ENCODE measurements around the gene RAPGEF4. TPM values are rescaled to one million over a fixed set of nuclear protein-coding genes. Genes with fewer than 3 reads are reported as not detected.

RAPGEF4 gene
- total RNA-seq, 1 experiment from 2014 or later = 2.2 TPM

GRCh38 chr2:172723286-172723685 lies 12.4 kb upstream of the RAPGEF4 start:
- ATAC-seq (no peak), DNase-seq (ENCODE audit: low spot score) (no peak)
- TF ChIP-seq FOXJ3 (CRISPR knock-in tag; IDR thresholded peaks at IDR 0.05; ENCODE audit: borderline replicate concordance) (no peak), ZNF532 (CRISPR knock-in tag; IDR thresholded peaks at IDR 0.05; ENCODE audit: borderline replicate concordance) (no peak), FOXK1 (CRISPR knock-in tag; IDR thresholded peaks at IDR 0.05) (no peak), ZNF281 (CRISPR knock-in tag; IDR thresholded peaks at IDR 0.05) (no peak), SMAD4 (CRISPR knock-in tag; IDR thresholded peaks at IDR 0.05) (no peak), CREB1 (CRISPR knock-in tag; IDR thresholded peaks at IDR 0.05) (no peak), MAX (CRISPR knock-in tag; IDR thresholded peaks at IDR 0.05) (no peak), CREM (CRISPR knock-in tag; IDR thresholded peaks at IDR 0.05) (no peak), NR2C2 (CRISPR knock-in tag; IDR thresholded peaks at IDR 0.05) (no peak), ELF4 (CRISPR knock-in tag; IDR thresholded peaks at IDR 0.05; ENCODE audit: low read depth) (no peak), EMX1 (CRISPR knock-in tag; IDR thresholded peaks at IDR 0.05) (no peak), MYBL2 (CRISPR knock-in tag; IDR thresholded peaks at IDR 0.05) (no peak), NFE2L1 (CRISPR knock-in tag; IDR thresholded peaks at IDR 0.05) (no peak), MXD4 (CRISPR knock-in tag; IDR thresholded peaks at IDR 0.05; ENCODE audit: borderline replicate concordance) (no peak), ZSCAN18 (CRISPR knock-in tag; IDR thresholded peaks at IDR 0.05) (no peak)
- Mint-ChIP-seq H3K4me3 (no peak overlapping the region), H3K27ac (no peak overlapping the region), H3K36me3 (no peaks in the 10 kb centered on the region), H3K9me3 (peaks cover 3% of the 10 kb centered on the region), H3K27me3 (ENCODE audit: low read depth) (no peaks in the 10 kb centered on the region), H3K4me1 (peaks cover 22% of the 10 kb centered on the region)
- ChIA-PET CTCF (interaction anchor here (1.9 kb wide), 1 partner anchor 49 kb away, joined by 5 read pairs; no protein-coding TSS in a partner anchor), POLR2A (no interaction called here)

- CTCF ChIA-PET = interaction anchor here (0.9 kb wide), 1 partner anchor 14 kb away, joined by 4 read pairs; no protein-coding TSS in a partner anchor
- Mint-ChIP-seq H3K9me3 (peaks cover 1% of the 10 kb centered on the region), H3K36me3 (no peaks in the 10 kb centered on the region), H3K27me3 (ENCODE audit: low read depth) (no peaks in the 10 kb centered on the region), H3K4me1 (peaks cover 23% of the 10 kb centered on the region), H3K27ac (no peak overlapping the region), H3K4me3 (no peak overlapping the region)
- DNase-seq (ENCODE audit: low spot score) = no peak
- POLR2A ChIA-PET = no interaction called here
- no peak for ATAC-seq
- TF ChIP-seq ZSCAN18 (CRISPR knock-in tag; IDR thresholded peaks at IDR 0.05) (no peak), PRRX2 (CRISPR knock-in tag; IDR thresholded peaks at IDR 0.05) (no peak), ZBTB43 (CRISPR knock-in tag; IDR thresholded peaks at IDR 0.05) (no peak), ZNF317 (CRISPR knock-in tag; IDR thresholded peaks at IDR 0.05; ENCODE audit: borderline replicate concordance, low read depth) (no peak), ZNF281 (CRISPR knock-in tag; IDR thresholded peaks at IDR 0.05) (no peak), USF2 (CRISPR knock-in tag; IDR thresholded peaks at IDR 0.05) (no peak)
Measured at GRCh38 chr2:172724724-172725123, 10.9 kb upstream of the RAPGEF4 start.
